ENCODE measurements around the gene E2F8. TPM values are rescaled to one million over a fixed set of nuclear protein-coding genes. Genes with fewer than 3 reads are reported as not detected.

E2F8 gene
- total RNA-seq, 1 donor from 2014 or later, result 0.62 TPM

DNA sequence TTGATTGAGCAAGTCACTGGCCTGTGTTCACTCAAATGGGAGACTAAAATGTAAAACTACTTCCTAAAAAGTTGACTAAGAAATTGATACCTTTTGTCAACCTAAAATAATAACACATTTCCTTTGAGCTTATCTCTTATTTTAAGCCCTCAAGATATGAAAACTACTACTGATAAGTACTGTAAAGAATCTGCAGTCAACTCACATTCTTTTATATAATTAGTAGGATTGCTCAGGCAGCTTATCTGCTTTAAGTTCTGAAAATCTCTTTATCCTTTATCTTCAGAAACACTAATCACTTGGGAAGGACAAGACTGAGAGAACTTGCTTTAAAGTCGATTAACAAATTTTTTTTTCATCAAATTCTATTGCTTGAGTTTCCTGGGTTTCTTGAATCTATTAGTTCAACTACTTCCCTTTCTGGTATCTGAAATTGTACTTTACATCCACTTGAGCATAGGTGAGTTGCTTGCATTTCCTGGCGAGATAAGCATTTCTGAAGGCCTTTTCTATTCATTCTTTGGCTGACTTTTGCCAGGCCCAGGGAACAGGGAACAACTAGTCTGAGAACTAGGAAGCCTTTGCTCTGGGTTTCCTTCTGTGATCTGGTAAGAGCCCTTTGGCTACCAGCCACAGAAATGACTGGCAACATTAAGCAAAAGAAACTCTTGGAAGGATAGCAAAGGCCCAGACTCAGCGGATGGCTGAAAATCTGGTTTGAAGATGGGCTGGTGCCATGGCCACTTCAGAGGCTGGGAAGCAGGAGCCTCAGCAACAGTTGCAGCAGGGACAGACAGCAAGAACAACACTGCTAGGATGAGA lies 19.6 kb downstream of the E2F8 start:
- DNase-seq, result no peak

DNA sequence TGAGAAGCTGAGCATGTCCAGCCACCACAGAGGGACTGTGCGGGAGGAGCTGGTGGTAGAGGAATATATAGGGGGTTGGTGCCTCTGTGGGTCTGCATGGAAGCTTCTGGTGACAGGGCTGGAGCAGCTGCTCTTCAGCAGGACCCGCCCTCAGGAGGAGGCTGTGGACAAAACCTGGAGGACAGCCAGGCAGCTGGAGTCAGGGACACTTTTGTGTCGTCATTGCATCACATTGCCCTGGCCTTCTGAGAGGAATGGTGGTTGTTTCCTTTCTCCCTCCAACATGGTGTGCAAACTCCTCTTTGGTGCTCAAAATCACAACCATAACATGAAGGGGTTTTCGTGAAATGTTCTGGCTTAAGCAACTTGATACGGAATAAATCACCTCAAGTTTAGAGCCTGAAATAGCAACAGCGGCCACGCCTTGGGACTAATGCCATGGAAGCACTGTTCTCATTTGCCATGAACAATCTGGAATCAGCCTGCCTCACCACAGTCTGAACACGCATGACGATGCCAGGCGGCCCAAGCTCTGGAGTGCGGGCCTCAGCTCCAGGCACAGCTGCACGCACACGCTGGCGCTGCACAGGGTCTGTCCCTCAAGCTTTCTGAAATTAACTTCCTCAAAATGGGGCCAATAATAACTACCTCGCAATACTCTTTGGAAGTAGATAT lies 21.8 kb downstream of the E2F8 start:
- DNase-seq, result no peak

DNA sequence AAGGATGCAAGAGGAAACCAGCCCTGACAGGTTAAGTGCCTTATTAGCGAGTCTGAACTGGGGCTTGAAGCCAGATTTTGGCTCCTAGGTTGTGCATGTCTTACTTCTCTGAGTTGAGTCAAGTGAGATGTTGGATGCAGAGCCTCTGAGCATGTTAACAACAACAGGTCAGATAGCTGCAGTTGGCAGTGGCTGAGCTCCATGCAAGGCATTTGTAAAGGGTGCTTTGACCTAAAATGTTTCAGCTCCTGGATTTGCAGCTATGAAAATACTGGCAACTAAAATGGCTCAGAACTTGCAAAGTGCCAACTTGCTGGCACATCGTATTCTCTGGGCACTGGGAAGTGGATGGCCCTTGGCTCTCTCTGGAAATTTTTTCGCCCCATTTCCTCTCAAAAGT lies 22.5 kb downstream of the E2F8 start:
- no peak for DNase-seq

DNA sequence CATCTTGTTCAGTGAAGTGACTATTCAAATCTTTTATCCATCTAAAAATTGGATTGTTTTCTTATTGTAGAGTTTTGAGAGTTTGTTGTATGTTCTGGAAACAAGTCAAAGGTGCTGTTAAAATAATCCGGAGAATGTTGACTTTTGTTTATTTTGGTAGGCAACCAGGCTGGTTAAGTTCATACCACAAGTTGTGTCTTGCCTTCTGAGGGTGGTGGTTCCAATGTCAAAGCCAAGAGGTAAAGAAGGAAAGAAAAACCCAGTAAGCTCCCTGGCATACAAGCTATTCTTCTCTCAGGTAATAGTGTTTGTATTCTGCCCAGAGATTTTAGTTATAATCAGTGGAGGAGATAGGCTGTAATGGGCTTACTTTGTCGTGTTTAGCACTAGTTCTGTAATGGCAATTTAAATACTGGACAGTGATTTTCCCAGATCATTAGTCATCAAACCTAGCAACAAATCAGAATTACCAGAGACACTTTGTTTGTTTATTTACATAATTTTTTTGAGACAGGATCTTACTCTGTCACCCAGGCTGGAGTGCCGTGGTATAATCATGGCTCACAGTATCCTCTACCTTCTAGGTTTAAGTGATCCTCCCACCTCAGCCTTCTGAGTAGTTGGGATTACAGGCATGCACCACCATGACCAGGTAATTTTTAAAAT lies 23.9 kb downstream of the E2F8 start:
- no peak for DNase-seq

DNA sequence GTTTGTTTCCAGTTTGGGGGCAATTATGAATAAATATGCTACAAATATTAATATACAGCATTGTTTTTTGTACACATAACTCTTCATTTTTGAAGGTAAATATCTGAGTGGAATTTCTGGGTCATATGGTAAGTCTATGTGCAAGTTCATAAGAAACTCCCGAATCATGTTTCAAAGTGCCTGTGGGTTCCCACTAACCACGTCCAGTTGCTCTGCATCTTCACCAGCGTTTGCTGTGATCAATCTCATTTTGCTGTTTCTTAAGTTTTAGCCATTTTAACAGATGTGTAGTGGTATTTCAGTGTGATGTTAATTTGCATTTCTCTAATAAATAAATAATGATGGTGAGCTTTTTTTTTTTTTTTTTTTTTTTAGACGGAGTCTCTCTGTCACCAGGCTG lies 24.7 kb downstream of the E2F8 start:
- no peak for DNase-seq

DNA sequence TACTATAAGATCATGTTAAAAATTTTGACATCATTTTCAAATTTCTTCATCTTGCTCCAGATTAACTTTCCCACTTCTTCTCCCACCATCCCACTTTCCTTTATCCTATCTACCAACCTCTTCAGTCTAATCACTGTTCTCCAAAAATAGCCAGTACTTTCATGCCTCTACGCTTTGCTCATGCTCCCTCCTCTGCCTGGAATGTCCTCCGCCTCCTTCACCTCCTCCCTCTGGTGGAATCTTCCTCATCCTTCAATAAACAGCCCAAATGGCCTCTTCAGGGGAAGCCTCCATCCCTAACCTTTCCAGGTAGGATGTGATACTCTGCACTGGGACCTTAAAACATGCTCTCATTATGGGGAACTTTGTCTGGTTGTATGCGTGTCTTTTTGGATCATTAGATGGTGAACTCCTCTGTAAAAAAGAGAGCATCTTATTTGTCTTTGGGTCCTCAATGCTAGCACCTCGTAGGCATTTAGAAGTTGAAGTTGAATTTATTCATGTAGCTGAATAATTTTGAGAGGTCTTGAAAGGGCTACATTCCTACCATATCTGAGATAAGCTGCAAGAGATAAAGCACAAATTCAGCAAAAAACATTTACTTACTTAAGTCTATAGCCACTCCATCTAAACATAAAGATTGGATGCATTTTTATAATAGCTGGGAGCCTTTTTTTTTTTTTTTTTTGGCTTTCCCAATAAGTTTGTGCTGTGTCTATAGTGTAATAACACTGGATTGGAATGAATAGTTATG lies 31.0 kb downstream of the E2F8 start:
- DNase-seq, result no peak

DNA sequence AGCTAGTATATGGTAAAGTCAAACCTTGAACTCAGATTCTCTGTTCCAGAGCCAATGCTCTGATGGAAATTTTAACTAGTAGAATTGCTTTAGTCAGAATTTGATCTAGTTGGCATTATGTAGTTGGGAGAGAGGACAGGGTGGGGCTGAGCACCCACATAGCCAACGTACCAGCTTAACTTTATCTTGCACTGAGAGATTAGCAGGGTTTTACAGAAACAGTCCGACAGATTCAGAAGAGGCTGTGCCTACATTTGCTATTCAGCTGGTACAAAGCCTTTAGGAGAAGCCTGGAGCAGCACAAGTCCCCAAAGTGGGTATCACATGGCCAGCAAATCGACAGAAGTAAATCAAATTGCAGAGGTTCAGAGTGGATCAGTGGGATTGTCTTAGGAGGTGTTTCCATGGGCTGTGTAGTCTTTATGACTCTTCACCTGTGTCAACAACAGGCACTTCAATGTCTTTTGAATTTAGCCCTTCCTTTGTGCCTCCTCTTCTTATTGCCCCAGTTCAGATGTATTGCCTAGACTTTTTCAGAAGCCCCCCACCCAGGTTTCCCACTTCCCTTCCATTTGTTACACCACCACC lies 31.7 kb downstream of the E2F8 start:
- no peak for DNase-seq

DNA sequence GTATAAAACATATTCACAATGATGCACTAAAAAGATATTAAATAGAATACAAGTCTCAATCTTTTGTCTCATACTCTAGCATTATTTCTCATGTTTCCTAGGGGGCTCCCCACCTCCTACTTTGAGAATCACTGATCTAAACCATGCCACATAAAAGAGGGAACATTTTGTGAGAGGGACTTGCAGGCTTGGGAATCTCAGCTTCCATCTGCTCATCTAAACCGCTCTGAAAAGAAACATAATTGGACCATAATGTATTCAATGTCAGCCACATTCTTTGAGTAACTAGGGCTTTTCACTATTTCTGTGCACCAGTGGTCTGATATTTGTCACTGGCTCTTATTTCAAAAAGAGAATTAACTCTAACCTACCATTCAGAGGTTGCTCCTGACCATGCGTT lies 32.6 kb downstream of the E2F8 start:
- no peak for DNase-seq

DNA sequence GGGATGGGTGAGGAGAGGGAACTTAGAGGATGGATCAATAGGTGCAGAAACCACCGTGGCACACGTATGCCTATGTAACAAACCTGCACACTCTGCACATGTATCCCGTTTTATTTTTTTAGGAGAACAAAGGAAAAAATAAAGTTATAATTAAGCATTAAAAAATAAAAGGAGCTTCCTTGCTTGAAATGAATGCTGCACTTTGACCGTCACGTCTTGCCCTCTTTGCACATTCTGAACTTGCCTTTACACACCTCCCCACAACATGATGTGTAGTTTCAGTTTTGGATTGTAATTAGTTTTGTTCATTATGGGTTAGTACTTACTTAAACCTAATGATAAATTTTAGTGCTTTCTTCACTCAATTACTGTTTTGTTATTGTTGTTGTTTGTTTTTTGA lies 35.9 kb downstream of the E2F8 start:
- no peak for DNase-seq

DNA sequence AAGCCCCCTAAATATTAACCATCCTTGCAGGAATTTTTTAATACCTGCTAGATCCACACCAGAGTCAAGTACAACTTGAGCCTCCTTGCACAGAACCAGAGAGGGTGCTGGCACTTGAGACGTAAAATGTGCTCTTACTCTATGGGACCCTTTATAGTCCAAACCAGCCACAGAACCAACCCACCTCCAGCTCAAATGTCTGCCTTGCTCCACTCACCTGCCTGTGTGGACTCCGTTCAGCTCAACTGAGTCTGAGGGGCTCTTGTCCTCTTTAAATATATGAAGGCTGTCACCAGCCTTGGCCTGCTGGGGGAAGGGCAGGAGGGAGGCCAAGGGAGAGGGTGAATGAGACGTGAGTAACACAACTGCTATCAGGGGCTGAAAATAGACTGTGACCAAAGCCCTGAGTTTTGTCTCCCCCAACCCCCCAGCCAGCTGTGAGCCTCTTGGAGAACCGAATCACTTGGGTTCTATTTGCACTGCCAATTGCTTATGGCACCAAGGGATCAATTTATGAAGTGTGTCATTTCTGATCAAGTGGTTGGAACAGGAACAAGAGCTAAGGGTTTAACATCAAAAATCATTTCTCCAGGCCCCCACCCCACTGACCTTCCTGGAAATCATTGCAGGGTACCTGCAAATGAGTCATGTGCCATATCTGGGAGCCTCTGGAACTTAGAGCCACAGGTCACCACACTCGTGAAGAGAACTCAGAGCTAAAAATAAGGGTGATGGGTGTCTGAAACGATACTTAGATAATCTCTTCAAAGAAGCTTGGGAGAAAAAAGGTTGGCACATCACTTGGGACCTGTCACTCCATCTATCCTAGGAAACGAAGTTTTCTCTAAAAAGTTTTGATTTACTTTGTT lies 38.8 kb downstream of the E2F8 start, which contains the start of gene CSRP3:
Gene CSRP3, minus strand, starts transcription at position 247 of the 869 bp plus-strand sequence. CDS start 9,535 bp downstream, outside the sequence.
- no peak for DNase-seq

DNA sequence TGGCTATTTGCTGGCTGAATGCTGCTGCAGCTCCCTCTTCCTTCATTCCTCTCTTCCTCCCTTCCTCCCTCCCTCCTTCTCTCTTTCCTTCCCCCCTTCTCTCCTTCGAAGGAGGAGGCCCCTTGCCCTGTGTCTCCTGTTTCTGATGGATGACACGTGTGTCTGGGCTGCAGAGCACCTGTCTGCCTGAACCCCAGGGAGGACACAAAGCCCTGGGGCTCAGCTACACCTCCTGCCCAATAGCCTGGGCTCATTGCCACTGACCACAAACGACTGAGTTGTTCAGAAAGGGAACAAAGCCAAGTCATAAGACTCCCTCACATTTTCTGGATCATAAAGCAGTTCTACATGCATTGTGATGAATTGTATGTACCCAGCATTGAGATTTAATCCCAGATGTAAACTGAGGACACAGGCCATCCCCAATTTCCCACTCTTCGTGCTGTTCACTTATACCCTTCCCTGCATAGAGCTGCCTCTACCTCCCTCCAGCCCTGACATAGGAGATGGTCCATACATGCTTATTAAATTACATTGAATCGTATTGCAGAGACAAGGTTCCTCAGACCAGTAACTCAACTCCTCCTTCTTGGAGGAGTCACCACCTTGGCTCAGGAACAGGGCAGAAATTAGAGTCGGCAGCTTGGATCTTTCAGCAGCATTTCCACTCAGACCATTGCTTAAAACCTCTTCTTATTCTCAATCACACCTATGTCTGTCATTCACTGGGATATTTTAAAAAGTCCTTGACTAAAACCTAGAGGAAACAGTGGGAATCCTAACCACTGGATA lies 40.1 kb downstream of the E2F8 start:
- DNase-seq, result no peak

DNA sequence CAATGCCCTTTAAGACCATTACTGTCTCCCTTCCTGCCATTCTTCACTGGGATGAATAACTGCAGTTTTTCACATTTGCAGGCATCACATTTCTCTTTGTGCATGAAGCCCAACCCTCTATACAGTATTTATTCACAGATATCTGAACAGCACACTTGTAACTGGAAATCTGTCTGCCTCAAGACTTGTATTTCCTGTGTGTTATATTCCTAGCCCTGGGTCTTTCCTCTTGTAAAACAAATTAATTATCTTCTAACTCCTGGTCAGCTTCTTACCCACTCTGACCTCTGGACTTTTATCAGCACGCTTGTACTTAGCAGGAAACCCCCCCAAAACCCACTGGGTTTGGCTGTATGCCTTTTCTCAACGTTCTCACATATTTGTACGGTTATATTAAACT lies 41.0 kb downstream of the E2F8 start:
- no peak for DNase-seq

DNA sequence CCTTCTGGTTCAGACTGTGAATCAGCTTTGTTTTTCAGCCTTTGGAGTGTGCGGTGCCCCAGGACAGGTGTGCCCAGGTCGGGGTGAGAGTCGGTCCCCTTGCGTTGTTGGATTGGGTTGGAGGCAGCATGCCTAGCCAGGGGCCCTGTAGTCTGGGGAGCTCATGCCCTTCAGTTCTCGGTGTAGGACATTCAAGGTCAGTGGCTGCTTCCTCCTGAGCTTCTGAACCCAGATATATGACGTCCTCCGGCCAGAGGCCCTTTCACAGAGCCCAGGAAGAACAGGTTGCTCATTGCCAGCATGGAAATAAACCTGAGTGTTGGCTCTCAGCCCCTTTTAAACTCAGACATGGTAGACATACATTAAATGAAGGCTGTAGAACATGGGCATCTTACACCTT lies 41.7 kb downstream of the E2F8 start:
- DNase-seq, result no peak

DNA sequence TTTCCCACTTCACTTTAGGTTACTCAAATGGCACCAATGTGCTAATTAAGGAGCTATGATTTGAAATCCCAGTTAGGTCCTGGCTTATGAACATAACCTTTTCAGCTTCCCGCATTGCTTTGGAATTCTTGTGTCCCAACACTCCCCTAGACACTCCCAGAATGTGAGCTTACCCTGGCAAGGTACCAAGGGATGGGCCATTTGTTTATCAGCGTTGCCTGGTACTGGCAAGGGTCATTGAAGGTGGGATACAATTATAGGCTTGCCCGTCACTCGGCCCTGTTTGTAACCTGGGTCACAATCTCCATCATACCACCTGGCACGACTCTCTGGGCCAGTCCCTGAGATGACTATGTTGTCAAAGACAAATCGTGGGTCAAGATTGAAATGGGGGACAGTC lies 44.3 kb downstream of the E2F8 start:
- DNase-seq, result no peak

DNA sequence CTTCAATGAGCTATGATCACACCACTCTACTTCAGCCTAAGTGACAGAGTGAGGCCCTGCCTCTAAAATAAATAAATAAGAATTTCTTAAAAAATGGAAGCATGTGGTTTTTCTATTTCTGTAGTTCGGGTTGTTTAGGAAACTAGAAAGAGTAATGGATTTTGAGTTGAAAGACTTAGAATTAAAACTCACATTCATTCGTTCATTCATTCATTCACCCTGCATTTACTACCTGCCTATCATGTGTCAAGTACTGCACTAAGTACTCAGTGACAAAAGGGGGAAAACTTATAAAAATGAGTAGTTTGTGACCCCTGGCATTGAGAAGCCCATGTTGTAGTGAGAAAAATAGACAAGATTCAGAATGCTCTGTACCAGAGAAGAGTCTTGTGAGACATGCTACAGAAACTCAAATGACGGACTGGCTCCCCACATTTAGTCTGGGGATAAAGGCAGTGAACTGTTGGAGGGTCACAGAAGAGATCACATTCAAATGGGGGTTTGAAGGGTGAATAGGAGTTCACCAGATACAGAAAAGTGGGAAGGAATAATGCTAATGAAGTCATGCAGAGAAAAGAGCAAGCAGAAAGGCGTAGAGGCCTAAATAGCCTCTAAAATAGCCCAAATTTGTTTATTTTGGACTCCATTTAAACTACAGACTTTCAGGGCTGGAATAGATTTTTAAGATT lies 46.0 kb downstream of the E2F8 start:
- DNase-seq, result no peak

DNA sequence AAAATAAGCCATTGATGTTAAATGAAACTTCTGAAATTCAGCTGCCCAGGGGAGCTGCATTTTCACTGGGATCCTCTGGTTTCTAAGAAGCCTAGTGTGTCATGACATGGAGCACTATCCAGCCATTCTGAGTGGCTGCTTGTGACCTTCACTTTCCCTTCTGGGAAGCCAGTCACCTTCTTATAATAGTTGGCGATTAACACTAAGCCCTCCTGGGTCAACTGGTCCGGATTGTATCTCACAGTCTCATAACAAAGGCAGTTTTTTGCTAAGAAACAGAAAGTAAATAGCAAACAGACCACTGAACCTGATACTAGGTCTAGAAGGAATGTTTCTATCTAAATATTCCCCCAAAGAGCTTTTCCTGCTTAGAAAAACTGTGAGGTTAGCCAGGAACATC lies 46.8 kb downstream of the E2F8 start:
- DNase-seq, result no peak

DNA sequence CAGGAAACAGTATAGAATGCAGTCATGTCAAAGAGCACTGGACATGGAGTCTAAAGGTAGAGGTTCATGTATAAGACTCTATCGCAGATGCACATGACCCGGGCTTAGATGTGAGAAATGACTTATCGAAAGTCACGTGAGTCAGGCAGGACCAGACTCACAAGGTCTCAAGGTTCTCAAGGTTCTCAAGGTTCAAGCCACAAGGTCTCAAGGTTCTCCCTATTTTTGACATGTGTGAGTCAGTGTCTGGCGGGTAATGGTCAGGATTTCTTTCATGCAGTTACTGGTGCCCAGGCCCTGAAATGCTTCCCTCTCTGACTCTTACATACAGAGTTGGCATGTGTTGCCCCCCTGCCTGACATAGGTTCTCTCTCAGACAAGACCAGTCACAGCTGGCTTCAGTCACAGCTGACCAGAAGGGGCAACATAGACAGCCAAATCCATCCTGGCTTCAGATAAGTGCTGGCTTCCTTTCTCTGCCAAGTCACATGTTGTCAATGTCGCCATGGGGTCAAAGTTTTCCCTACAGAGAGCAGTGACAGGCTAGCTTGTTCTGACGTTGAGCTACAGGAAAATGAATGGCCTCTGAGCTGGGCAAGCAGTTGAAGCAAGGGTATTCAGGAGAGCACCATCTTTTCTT lies 49.1 kb downstream of the E2F8 start:
- DNase-seq, result no peak

DNA sequence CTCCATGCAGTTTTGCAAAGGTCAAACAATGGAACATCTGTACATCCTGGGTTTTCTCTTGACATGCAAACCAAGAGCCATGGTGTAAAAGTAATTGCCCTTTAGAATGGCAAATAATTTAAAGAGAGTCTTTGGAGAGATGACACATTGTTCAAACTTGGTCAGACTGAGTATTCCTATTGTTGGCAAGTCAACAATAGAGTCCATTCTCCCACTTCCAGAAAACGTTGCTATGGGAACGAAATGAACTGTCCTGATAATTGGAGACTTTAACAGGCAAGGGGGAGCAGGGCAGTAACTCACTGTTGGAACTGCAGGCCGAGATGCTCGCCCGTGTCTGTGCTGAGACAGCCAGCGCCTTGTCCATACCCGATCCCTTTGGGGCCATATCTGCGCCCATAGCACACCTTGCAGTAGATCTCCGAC lies 52.9 kb downstream of the E2F8 start:
- peak; percentile 7 for DNase-seq

All from occipital lobe (tissue), 2 donors.